ENCODE data around the gene MESP2. TPM values are rescaled to one million over a fixed set of nuclear protein-coding genes. Genes with fewer than 3 reads are reported as not detected.

MESP2 gene
- total RNA-seq, 1 experiment from 2014 or later = 0.70 TPM

GRCh38 chr15:89758283-89758682 is 17.8 kb upstream of the MESP2 start:
- H3K4me1 Mint-ChIP-seq (ENCODE audit: low read depth, unreplicated experiment) = peaks cover 16% of the 10 kb centered on the region
- no peak for TF ChIP-seq CTCF (IDR thresholded peaks at IDR 0.05; ENCODE audit: insufficient read depth in 1 of 2, low read depth in 1 of 2, low read length in 1 of 2, severe bottlenecking in 1 of 2, unreplicated experiment in 1 of 2)
- BruUV-seq (replicated peaks) = no TSS peak
- Histone ChIP-seq H3K36me3 (ENCODE audit: control insufficient read depth, insufficient read depth, low read length) (no peaks in the 10 kb centered on the region), H3K4me3 (ENCODE audit: low read depth, low read length) (no peak overlapping the region), H3K27me3 (replicated peaks; ENCODE audit: control insufficient read depth, insufficient read depth, low read length) (no peaks in the 10 kb centered on the region), H3K4me1 (peaks cover 33% of the 10 kb centered on the region), H3K9me3 (no peaks in the 10 kb centered on the region)
- POLR2A ChIA-PET = no interaction called here
- no peaks in the 10 kb centered on the region for H3K36me3 Mint-ChIP-seq (ENCODE audit: insufficient read depth, unreplicated experiment)
- H3K27ac Mint-ChIP-seq (ENCODE audit: unreplicated experiment) = no peak overlapping the region
- CTCF ChIA-PET = interaction anchor here (5.7 kb wide), 1 partner anchor 117 kb away, joined by 154 read pairs; no protein-coding TSS in a partner anchor
- no peak for DNase-seq
- H3K27me3 Mint-ChIP-seq (ENCODE audit: insufficient read depth, unreplicated experiment) = no peaks in the 10 kb centered on the region
- no peak overlapping the region for H3K4me3 Mint-ChIP-seq (ENCODE audit: unreplicated experiment)
- H3K9me3 Mint-ChIP-seq (ENCODE audit: unreplicated experiment) = no peaks in the 10 kb centered on the region
- intact Hi-C loops (cut with micrococcal nuclease; ENCODE audit: unreplicated experiment) = no loop called here

GRCh38 chr15:89758981-89759380 is 17.2 kb upstream of the MESP2 start:
- Histone ChIP-seq H3K27me3 (replicated peaks; ENCODE audit: control insufficient read depth, insufficient read depth, low read length) (no peaks in the 10 kb centered on the region), H3K9me3 (no peaks in the 10 kb centered on the region), H3K4me3 (ENCODE audit: low read depth, low read length) (no peak overlapping the region), H3K36me3 (ENCODE audit: control insufficient read depth, insufficient read depth, low read length) (no peaks in the 10 kb centered on the region), H3K4me1 (peaks cover 33% of the 10 kb centered on the region)
- peaks cover 16% of the 10 kb centered on the region for H3K4me1 Mint-ChIP-seq (ENCODE audit: low read depth, unreplicated experiment)
- ChIA-PET POLR2A (no interaction called here), CTCF (interaction anchor here (5.7 kb wide), 1 partner anchor 117 kb away, joined by 154 read pairs; no protein-coding TSS in a partner anchor)
- no peaks in the 10 kb centered on the region for H3K36me3 Mint-ChIP-seq (ENCODE audit: insufficient read depth, unreplicated experiment)
- H3K27ac Mint-ChIP-seq (ENCODE audit: unreplicated experiment) = no peak overlapping the region
- DNase-seq = no peak
- TF ChIP-seq CTCF (IDR thresholded peaks at IDR 0.05; ENCODE audit: insufficient read depth in 1 of 2, low read depth in 1 of 2, low read length in 1 of 2, severe bottlenecking in 1 of 2, unreplicated experiment in 1 of 2) = no peak
- H3K9me3 Mint-ChIP-seq (ENCODE audit: unreplicated experiment) = no peaks in the 10 kb centered on the region
- no peaks in the 10 kb centered on the region for H3K27me3 Mint-ChIP-seq (ENCODE audit: insufficient read depth, unreplicated experiment)
- intact Hi-C loops (cut with micrococcal nuclease; ENCODE audit: unreplicated experiment) = no loop called here
- H3K4me3 Mint-ChIP-seq (ENCODE audit: unreplicated experiment) = no peak overlapping the region
- BruUV-seq (replicated peaks) = no TSS peak

GRCh38 chr15:89759835-89760234 is 16.3 kb upstream of the MESP2 start:
- DNase-seq = no peak
- ChIA-PET CTCF (interaction anchor here (0.6 to 5.7 kb wide), 10 partner anchors 10 to 131 kb away, joined by 3 to 154 read pairs (median 4); partner anchors contain the start of gene MESP1), POLR2A (no interaction called here)
- Mint-ChIP-seq H3K4me1 (ENCODE audit: low read depth, unreplicated experiment) (peaks cover 10% of the 10 kb centered on the region), H3K9me3 (ENCODE audit: unreplicated experiment) (no peaks in the 10 kb centered on the region), H3K27ac (ENCODE audit: unreplicated experiment) (no peak overlapping the region), H3K27me3 (ENCODE audit: insufficient read depth, unreplicated experiment) (no peaks in the 10 kb centered on the region), H3K36me3 (ENCODE audit: insufficient read depth, unreplicated experiment) (no peaks in the 10 kb centered on the region), H3K4me3 (ENCODE audit: unreplicated experiment) (no peak overlapping the region)
- intact Hi-C loops (cut with micrococcal nuclease; ENCODE audit: unreplicated experiment) = loop anchor here (1.0 to 10.0 kb wide), 4 partner anchors 20 to 128 kb away; no protein-coding TSS in a partner anchor
- Histone ChIP-seq H3K9me3 (no peaks in the 10 kb centered on the region), H3K36me3 (ENCODE audit: control insufficient read depth, insufficient read depth, low read length) (no peaks in the 10 kb centered on the region), H3K27me3 (replicated peaks; ENCODE audit: control insufficient read depth, insufficient read depth, low read length) (no peaks in the 10 kb centered on the region), H3K4me3 (ENCODE audit: low read depth, low read length) (no peak overlapping the region), H3K4me1 (peaks cover 30% of the 10 kb centered on the region)
- no peak for TF ChIP-seq CTCF (IDR thresholded peaks at IDR 0.05; ENCODE audit: insufficient read depth in 1 of 2, low read depth in 1 of 2, low read length in 1 of 2, severe bottlenecking in 1 of 2, unreplicated experiment in 1 of 2)
- no TSS peak for BruUV-seq (replicated peaks)

Data from Caco-2 (cell line).